ENCODE results near the gene EBLN2. TPM values are rescaled to one million over a fixed set of nuclear protein-coding genes. Genes with fewer than 3 reads are reported as not detected.

Gene EBLN2
- total and polyA plus RNA-seq, 8 donors: 0.79 to 2.9 (median 1.5) TPM

DNA sequence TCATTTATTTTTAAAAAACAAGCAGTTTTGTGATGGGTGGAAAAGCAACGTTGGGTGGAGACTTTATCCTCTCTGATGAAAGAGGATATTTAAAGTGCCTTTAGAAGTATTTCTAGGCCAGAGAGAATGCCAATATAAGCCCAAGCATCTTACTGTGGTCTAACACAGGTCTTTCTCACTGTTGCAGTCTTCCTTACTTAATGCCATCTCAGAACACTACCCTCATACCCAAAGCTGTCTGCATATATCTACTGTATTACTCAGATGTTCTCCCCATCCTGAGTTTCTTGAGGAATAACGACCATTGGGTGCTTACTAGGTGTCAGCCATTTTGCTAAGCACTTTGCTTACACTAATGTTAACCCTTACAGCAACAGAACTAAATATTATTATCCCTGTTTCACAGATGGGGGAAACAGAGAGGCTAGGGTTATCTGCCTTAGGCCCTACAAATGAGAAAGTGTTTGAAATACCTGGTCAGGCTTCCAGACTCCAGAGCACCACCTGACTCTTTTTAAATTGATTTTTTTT is 29.8 kb upstream of the EBLN2 start:
- no peak for DNase-seq
- no peak for ATAC-seq
- WGBS, 2 donors: 42 to 62% methylated on average over 2 of the region's 2 CpGs
- FAIRE-seq: no peak
- Histone ChIP-seq H3K27ac (no peak overlapping the region), H3K36me3 (no peaks in the 10 kb centered on the region), H3K27me3 (no peaks in the 10 kb centered on the region), H3K4me1 (peaks cover 4 to 17% (median 9%) of the 10 kb centered on the region in 3 donors), H3K4me3 (no peak overlapping the region), H3K9me3 (no peaks in the 10 kb centered on the region)
- intact Hi-C loops (cut with DNase I): no loop called here
- TF ChIP-seq, protein P1, sequence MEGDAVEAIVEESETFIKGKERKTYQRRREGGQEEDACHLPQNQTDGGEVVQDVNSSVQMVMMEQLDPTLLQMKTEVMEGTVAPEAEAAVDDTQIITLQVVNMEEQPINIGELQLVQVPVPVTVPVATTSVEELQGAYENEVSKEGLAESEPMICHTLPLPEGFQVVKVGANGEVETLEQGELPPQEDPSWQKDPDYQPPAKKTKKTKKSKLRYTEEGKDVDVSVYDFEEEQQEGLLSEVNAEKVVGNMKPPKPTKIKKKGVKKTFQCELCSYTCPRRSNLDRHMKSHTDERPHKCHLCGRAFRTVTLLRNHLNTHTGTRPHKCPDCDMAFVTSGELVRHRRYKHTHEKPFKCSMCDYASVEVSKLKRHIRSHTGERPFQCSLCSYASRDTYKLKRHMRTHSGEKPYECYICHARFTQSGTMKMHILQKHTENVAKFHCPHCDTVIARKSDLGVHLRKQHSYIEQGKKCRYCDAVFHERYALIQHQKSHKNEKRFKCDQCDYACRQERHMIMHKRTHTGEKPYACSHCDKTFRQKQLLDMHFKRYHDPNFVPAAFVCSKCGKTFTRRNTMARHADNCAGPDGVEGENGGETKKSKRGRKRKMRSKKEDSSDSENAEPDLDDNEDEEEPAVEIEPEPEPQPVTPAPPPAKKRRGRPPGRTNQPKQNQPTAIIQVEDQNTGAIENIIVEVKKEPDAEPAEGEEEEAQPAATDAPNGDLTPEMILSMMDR (IDR thresholded peaks at IDR 0.05): no peak

DNA sequence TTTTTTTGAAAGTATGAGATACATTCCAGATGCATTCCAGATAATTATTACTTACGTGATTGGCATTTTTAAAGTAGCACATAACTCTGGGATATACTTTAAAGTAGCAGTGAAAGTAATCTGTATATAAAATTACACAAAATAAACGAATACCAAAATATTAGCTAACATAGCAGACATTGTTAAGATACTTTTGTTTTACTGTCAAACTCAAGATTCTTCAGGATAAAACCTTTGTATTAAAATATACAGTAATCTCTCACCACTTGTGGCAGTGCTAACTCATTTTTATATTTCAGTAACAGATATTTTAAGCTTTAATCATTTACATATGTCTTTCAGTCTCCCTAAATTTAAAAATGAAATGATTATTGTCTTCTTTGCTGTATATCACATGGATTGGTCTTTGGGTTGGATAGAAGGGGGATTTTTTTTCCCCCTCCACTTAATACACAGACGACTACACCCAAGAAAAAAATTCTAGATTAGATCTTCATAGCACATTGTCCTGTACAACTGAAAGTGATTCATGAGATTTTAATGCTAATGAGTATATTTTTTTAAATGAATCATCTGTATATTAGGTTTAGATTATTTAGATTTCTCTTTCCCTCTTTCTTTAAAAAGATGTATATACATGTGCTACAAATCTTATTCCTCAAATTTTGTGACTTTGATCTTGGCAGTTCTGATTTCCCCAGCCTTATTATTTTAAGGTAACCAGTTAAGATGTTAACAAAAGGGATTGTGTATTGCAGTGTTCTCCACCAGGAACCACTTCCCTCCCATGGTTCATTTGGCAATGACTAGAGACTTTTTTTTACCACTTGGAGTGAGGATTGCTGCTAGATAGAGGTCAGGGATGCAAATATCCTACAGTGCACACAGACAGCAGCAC is 24.5 kb upstream of the EBLN2 start:
- FAIRE-seq (peak; percentile 32), DNase-seq (no peak), ATAC-seq (peak in 3 of 4 donors; percentile 9 to 39 (median 28))
- no peaks in the 10 kb centered on the region for H3K36me3 ChIP-seq
- TF ChIP-seq, protein P1 (IDR thresholded peaks at IDR 0.05): no peak
- no peak overlapping the region for H3K27ac ChIP-seq
- intact Hi-C loops (cut with DNase I): no loop called here
- H3K4me3 ChIP-seq: no peak overlapping the region
- H3K9me3 ChIP-seq: no peaks in the 10 kb centered on the region
- no peaks in the 10 kb centered on the region for H3K27me3 ChIP-seq
- peaks cover 15 to 38% (median 37%) of the 10 kb centered on the region in 3 donors for H3K4me1 ChIP-seq
- WGBS, 2 donors: 34 to 42% methylated on average over 3 of the region's 3 CpGs

DNA sequence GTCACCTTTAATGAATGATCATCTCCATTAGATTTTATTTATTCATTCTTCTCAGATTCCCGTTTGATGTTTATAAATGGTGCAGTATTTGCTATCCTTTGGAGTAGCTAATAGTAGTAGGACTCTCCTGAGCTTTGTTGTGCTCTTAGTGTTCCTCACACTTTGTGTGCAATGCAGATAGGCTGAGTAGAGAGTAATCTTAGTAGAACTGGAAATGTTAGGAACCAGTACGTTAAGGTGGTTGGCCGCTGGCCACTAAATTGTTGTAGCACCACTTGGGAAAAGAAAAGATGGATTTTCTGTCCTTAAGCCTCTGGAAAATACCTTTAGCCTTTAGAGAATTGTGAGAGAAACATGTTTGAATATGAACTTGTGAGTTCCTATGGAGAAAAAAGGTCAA is 19.9 kb upstream of the EBLN2 start:
- DNase-seq (no peak), ATAC-seq (peak in 2 of 4 donors; percentile 24 to 30), FAIRE-seq (no peak)
- Histone ChIP-seq H3K9me3 (no peaks in the 10 kb centered on the region), H3K27me3 (no peaks in the 10 kb centered on the region), H3K36me3 (no peaks in the 10 kb centered on the region), H3K4me3 (no peak overlapping the region), H3K4me1 (peaks cover 12 to 37% (median 36%) of the 10 kb centered on the region in 3 donors), H3K27ac (no peak overlapping the region)
- intact Hi-C loops (cut with DNase I): no loop called here
- TF ChIP-seq, protein P1 (IDR thresholded peaks at IDR 0.05): no peak
- 14 to 15% methylated on average over 3 of the region's 3 CpGs for WGBS, 2 donors

DNA sequence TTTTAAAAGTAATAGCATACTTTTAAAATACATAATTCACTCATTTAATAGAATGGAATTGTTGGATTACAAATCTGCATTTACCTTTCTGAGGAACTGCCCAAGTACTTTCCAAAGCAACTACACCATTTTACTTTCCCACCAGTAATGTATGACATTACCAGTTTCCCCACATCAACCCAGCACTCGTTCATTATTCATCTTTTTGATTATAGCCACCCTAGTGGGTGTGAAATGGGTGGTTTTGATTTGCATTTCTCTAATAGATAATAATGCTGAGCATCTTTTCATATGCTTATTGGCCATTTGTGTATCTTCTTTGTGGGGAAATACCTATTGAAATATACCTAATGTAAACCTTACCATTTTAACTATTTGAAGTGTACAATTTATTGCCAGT is 18.0 kb upstream of the EBLN2 start:
- no peaks in the 10 kb centered on the region for H3K9me3 ChIP-seq
- H3K27ac ChIP-seq: no peak overlapping the region
- no peaks in the 10 kb centered on the region for H3K36me3 ChIP-seq
- peaks cover 3 to 26% (median 18%) of the 10 kb centered on the region in 3 donors for H3K4me1 ChIP-seq
- 73 to 75% methylated on average over 1 of the region's 1 CpG for WGBS, 2 donors
- no peak for ATAC-seq
- intact Hi-C loops (cut with DNase I): no loop called here
- TF ChIP-seq, protein P1 (IDR thresholded peaks at IDR 0.05): no peak
- FAIRE-seq: no peak
- H3K27me3 ChIP-seq: no peaks in the 10 kb centered on the region
- DNase-seq: no peak
- H3K4me3 ChIP-seq: no peak overlapping the region

DNA sequence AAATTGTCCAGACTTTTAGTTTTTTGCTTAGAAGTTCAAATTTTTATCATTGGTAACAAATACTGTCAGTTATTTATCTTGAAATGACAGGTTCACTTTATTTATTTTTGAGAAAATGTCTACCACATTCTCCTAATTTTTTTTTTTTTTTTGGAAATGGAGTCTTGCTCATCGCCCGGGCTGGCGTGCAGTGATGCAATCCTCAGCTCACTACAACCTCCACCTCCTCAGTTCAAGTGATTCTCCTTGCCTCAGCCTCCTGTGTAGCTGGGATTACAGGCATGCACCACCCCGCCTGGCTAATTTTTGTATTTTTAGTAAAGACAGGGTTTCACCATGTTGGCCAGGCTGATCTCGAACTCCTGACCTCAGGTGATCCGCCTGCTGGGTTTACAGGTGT is 16.1 kb upstream of the EBLN2 start:
- peaks cover 0 to 20% (median 12%) of the 10 kb centered on the region in 3 donors for H3K4me1 ChIP-seq

More for the DNA sequence above, 16.1 kb upstream of the EBLN2 start:
- TF ChIP-seq, protein P1 (IDR thresholded peaks at IDR 0.05): no peak
- intact Hi-C loops (cut with DNase I): no loop called here
- ATAC-seq: no peak
- Histone ChIP-seq H3K4me3 (no peak overlapping the region), H3K36me3 (no peaks in the 10 kb centered on the region), H3K9me3 (no peaks in the 10 kb centered on the region), H3K27ac (no peak overlapping the region), H3K27me3 (no peaks in the 10 kb centered on the region)
- no peak for DNase-seq
- FAIRE-seq: no peak
- 89 to 90% methylated on average over 6 of the region's 6 CpGs for WGBS, 2 donors
